Measurements from ENCODE around the gene CLK3.
"Not testable (repeated sequence)": the region's sequence is repeated elsewhere in the genome, so short reads cannot be mapped to it uniquely, and the experiment has no call there.

The CLK3 gene
- total RNA-seq = 128 to 205 reads per million in 2 donors

- DNase-seq = peak; percentile 95
Measured at GRCh38 chr15:74615508-74616365, at the start of gene CLK3. CLK3 (plus strand) TSS chr15:74615836; CDS start chr15:74619197, 3,361 bp downstream.

- DNase-seq = no peak
Measured at GRCh38 chr15:74568594-74568993, 47.0 kb upstream of the CLK3 start.

- DNase-seq = no peak
Measured at GRCh38 chr15:74569731-74570070, 45.9 kb upstream of the CLK3 start.

- no peak for DNase-seq
Measured at GRCh38 chr15:74571191-74571590, 44.4 kb upstream of the CLK3 start.

- DNase-seq = no peak
Measured at GRCh38 chr15:74573987-74574386, 41.6 kb upstream of the CLK3 start.

- DNase-seq = no peak
Measured at GRCh38 chr15:74578496-74578994, 37.1 kb upstream of the CLK3 start.

- no peak for DNase-seq
Measured at GRCh38 chr15:74579001-74579400, 36.6 kb upstream of the CLK3 start.

- DNase-seq = no peak
Measured at GRCh38 chr15:74580538-74581350, 34.9 kb upstream of the CLK3 start.

GRCh38 chr15:74584204-74584603, 31.4 kb upstream of the CLK3 start:
- no peak for DNase-seq

- DNase-seq = no peak
Measured at GRCh38 chr15:74584779-74585178, 30.9 kb upstream of the CLK3 start.

GRCh38 chr15:74585191-74585590, 30.4 kb upstream of the CLK3 start:
- no peak for DNase-seq

- no peak for DNase-seq
Measured at GRCh38 chr15:74585857-74586256, 29.8 kb upstream of the CLK3 start.

GRCh38 chr15:74589826-74590225, 25.8 kb upstream of the CLK3 start:
- DNase-seq = no peak

GRCh38 chr15:74592222-74592621, 23.4 kb upstream of the CLK3 start:
- no peak for DNase-seq

GRCh38 chr15:74593122-74593521, 22.5 kb upstream of the CLK3 start:
- no peak for DNase-seq

- DNase-seq = no peak
Measured at GRCh38 chr15:74594455-74594854, 21.2 kb upstream of the CLK3 start.

GRCh38 chr15:74595271-74595670, 20.4 kb upstream of the CLK3 start:
- no peak for DNase-seq

GRCh38 chr15:74596736-74597135, 18.9 kb upstream of the CLK3 start:
- DNase-seq = not testable (repeated sequence)

- DNase-seq = not testable (repeated sequence)
Measured at GRCh38 chr15:74597146-74597705, 18.4 kb upstream of the CLK3 start.

- peak; percentile 83 for DNase-seq
Measured at GRCh38 chr15:74598126-74598842, 17.4 kb upstream of the CLK3 start.

- no peak for DNase-seq
Measured at GRCh38 chr15:74599156-74599555, 16.5 kb upstream of the CLK3 start.

- no peak for DNase-seq
Measured at GRCh38 chr15:74603026-74603788, 12.4 kb upstream of the CLK3 start.

Data from T-helper 9 cell (primary cell).